Ovary (tissue), 3 donors: ENCODE measurements around the gene FTCDNL1.

Source experiments
- EP300 ChIP-seq: sonication (generic); formaldehyde crosslinking; IDR thresholded peaks from one replicate; pipeline ENCODE4 v1.6.1; 2017; ENCODE audit warnings: antibody characterized with exemption
- POLR2A ChIP-seq: fragments of 450-650 bp; IDR thresholded peaks from one replicate; pipeline ENCODE4 v1.6.1; 2017; ENCODE audit warnings: antibody characterized with exemption, mild to moderate bottlenecking, moderate library complexity
- TF ChIP-seq, protein P1 (sequence below), 3 donors: fragments of 450-650 bp in 2 of 3; fragments of 200-600 bp in 1 of 3; IDR thresholded peaks; one replicate each; pipeline versions ENCODE4 v1.5.1 to v1.8.0; 2016 to 2022; ENCODE audit warnings: antibody characterized with exemption in 3 of 3, mild to moderate bottlenecking in 1 of 3
- donor health status: DM: no; HTN: no; CAD: no.

- TF ChIP-seq POLR2A, result no peak
- TF ChIP-seq, protein P1, sequence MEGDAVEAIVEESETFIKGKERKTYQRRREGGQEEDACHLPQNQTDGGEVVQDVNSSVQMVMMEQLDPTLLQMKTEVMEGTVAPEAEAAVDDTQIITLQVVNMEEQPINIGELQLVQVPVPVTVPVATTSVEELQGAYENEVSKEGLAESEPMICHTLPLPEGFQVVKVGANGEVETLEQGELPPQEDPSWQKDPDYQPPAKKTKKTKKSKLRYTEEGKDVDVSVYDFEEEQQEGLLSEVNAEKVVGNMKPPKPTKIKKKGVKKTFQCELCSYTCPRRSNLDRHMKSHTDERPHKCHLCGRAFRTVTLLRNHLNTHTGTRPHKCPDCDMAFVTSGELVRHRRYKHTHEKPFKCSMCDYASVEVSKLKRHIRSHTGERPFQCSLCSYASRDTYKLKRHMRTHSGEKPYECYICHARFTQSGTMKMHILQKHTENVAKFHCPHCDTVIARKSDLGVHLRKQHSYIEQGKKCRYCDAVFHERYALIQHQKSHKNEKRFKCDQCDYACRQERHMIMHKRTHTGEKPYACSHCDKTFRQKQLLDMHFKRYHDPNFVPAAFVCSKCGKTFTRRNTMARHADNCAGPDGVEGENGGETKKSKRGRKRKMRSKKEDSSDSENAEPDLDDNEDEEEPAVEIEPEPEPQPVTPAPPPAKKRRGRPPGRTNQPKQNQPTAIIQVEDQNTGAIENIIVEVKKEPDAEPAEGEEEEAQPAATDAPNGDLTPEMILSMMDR (IDR thresholded peaks at IDR 0.05), result no peak
- TF ChIP-seq EP300, result no peak
Measured at GRCh38 chr2:199814817-199815211, 36.2 kb downstream of the FTCDNL1 start.
